OCI-LY3 (cell line): Measurements from ENCODE around the gene IL21R.

Experiments
- H2AFZ ChIP-seq: fragments of 200-600, 300-600 bp; shearing (Covaris generic); 2 replicates; pipeline ENCODE4 v1.6.0; 2014; ENCODE audit warnings: antibody characterized with exemption, low read depth, low read length
- H3K27ac ChIP-seq: fragments of 200-600, 300-600 bp; sonication (generic); 2 replicates; pipeline ENCODE4 v1.5.1; 2014; ENCODE audit warnings: mild to moderate bottlenecking, low read length, moderate library complexity, mixed read lengths
- H3K27me3 ChIP-seq: fragments of 200-600, 300-600 bp; sonication (generic); 2 replicates; pipeline ENCODE4 v1.6.1; 2014; ENCODE audit warnings: low read depth, low read length, mixed read lengths
- H3K36me3 ChIP-seq: fragments of 200-600, 300-600 bp; sonication (generic); replicated peaks from 2 replicates; pipeline ENCODE3; 2014; ENCODE audit warnings: low read depth, low read length, mixed read lengths
- H3K4me1 ChIP-seq: fragments of 300-600, 200-600 bp; sonication (generic); 2 replicates; pipeline ENCODE4 v1.6.1; 2014; ENCODE audit warnings: low read length, mixed read lengths
- H3K4me2 ChIP-seq: fragments of 200-600, 300-600 bp; sonication (generic); 2 replicates; pipeline ENCODE4 v1.6.1; 2014; ENCODE audit warnings: low read length, mixed read lengths
- H3K4me3 ChIP-seq: fragments of 300-600, 200-600 bp; sonication (generic); 2 replicates; pipeline ENCODE4 v1.5.1; 2014; ENCODE audit warnings: antibody characterized with exemption, mild to moderate bottlenecking, low read length, moderate library complexity
- H3K79me2 ChIP-seq: fragments of 300-600, 200-600 bp; shearing (Covaris generic); 2 replicates; pipeline ENCODE4 v1.6.1; 2014; ENCODE audit warnings: mild to moderate bottlenecking, low read length, mixed read lengths
- H3K9ac ChIP-seq: fragments of 300-600, 200-600 bp; shearing (Covaris generic); 2 replicates; pipeline ENCODE4 v1.6.0; 2014; ENCODE audit warnings: mild to moderate bottlenecking, low read length, moderate library complexity
- H3K9me3 ChIP-seq: fragments of 200-600, 300-600 bp; shearing (Covaris generic); 2 replicates; pipeline ENCODE4 v1.6.1; 2014; ENCODE audit warnings: low read length, mixed read lengths; ENCODE audit not compliant: insufficient read depth
- H4K20me1 ChIP-seq: fragments of 200-600, 300-600 bp; sonication (generic); 2 replicates; pipeline ENCODE4 v1.6.1; 2016; ENCODE audit warnings: low read length, mixed read lengths; ENCODE audit not compliant: insufficient read depth
- EZH2phosphoT487 ChIP-seq: fragments of 200-600 bp; shearing (Covaris generic); IDR thresholded peaks from 2 replicates; pipeline ENCODE4 v1.6.1; 2018; ENCODE audit warnings: antibody characterized with exemption, mixed run types, low read depth
- TF ChIP-seq, protein P1 (sequence below): fragments of 200-600, 300-600 bp; sonication (generic); IDR thresholded peaks from 2 replicates; pipeline ENCODE4 v1.5.1; 2014; ENCODE audit warnings: antibody characterized with exemption, low read length, low read depth

Gene IL21R

DNA sequence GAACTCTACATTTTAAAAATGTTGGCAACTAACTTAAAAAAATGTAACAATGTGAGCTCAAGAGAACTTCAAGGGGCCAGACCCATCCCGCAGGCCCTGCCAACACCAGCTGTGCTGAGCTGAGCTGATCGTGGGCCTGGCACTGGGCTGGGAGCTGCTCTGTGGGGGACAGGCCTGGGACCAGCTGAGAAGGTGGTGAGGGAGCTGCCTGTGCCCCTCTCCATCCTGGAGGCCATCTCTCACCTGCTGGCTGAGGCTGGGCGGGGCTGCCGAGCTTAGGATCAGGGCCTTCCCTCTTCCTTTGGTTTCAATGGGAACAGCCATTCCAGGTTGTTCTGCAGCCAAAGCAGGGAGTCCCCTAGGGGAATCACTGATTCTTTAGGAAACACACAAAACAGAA, 58.2 kb downstream of the IL21R start:
- Histone ChIP-seq H4K20me1 (no peaks in the 10 kb centered on the region), H3K9ac (no peak overlapping the region), H3K79me2 (no peaks in the 10 kb centered on the region), H2AFZ (no peak overlapping the region), H3K27ac (no peak overlapping the region), H3K4me1 (peaks cover 24% of the 10 kb centered on the region), H3K9me3 (no peaks in the 10 kb centered on the region), H3K4me3 (no peak overlapping the region), H3K4me2 (no peak overlapping the region), H3K36me3 (peaks cover 20% of the 10 kb centered on the region), H3K27me3 (no peaks in the 10 kb centered on the region)
- TF ChIP-seq EZH2phosphoT487, result no peak
- TF ChIP-seq, protein P1, sequence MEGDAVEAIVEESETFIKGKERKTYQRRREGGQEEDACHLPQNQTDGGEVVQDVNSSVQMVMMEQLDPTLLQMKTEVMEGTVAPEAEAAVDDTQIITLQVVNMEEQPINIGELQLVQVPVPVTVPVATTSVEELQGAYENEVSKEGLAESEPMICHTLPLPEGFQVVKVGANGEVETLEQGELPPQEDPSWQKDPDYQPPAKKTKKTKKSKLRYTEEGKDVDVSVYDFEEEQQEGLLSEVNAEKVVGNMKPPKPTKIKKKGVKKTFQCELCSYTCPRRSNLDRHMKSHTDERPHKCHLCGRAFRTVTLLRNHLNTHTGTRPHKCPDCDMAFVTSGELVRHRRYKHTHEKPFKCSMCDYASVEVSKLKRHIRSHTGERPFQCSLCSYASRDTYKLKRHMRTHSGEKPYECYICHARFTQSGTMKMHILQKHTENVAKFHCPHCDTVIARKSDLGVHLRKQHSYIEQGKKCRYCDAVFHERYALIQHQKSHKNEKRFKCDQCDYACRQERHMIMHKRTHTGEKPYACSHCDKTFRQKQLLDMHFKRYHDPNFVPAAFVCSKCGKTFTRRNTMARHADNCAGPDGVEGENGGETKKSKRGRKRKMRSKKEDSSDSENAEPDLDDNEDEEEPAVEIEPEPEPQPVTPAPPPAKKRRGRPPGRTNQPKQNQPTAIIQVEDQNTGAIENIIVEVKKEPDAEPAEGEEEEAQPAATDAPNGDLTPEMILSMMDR, result no peak

DNA sequence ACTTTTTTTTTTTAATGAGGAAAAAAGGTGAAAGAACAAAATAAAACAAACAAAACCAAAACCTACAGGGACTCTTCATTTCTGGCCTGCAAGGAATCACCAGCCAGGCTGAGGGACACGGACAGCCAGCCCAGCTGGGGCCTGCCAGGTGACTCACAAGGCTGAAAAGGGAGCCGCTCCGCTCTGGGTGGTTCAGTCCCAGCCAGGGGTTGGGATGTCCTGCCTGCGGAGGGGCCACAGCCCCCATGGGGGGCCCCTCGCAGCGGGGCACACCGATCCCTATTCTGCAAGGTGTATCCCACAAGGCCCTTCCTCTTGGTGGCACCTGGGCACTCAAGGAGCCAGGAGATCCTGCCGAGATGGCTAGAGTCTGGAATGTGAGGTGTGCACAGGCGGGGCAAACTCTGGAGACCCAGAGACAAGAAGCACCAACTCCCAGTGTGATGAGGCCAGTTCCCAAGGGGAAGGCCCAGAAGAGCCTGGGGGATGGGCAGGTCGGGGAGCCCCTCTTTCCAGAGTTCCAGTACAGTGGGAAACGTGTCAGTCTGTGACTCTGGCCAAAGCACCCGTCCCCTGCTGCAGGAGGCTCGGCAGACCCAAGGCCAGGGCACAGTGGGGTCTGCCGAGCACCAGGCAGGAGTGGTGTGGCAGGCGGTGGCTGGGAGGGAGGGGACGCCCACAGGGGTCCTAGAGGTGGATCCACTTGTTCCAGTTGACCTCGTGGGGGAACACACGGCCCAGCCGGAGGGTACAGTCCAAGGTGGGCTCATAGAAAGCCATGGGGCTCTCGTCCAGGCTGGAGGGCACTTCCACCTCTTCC, 58.9 kb downstream of the IL21R start:
- no peak for TF ChIP-seq EZH2phosphoT487
- TF ChIP-seq, protein P1, result no peak
- Histone ChIP-seq H3K36me3 (peaks cover 25% of the 10 kb centered on the region), H3K27ac (no peak overlapping the region), H3K9ac (no peak overlapping the region), H3K4me3 (no peak overlapping the region), H3K79me2 (no peaks in the 10 kb centered on the region), H3K4me1 (peaks cover 21% of the 10 kb centered on the region), H4K20me1 (no peaks in the 10 kb centered on the region), H2AFZ (no peak overlapping the region), H3K4me2 (no peak overlapping the region), H3K27me3 (no peaks in the 10 kb centered on the region), H3K9me3 (no peaks in the 10 kb centered on the region)

DNA sequence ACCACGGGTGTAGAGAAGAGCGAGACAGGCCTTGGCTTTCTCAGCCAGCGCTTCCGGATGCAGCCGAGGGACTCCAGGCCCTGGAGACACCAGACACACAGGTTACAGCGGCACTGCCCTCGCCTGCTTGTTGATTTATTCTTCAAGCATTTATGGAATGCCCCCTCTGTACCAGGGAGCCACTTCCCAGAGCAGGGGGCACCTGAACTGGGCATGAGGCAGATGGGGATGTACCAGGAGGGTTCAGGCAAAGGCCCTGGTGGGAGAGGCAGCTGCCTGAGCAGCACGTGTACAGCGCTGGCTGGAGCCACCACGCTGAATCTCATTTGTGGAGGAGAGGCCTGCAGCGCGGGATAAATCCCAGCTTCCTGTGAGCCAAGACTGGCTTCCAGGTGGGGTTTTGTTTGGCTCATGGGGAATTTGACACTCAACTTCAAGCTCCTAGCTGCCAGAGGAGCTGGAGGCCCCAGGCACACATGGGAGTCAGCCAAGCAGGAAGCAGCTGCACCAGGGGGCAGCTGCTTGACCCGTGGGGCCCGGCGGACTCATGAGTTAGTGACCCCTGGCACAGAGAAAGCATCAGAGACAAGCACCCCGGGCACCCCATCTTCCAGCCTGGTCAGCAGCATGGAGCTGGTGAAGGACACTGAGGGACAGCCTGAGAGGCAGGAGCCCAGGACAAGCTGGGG, 59.7 kb downstream of the IL21R start:
- no peak overlapping the region for H3K27ac ChIP-seq
- H3K4me2 ChIP-seq, result no peak overlapping the region
- H3K27me3 ChIP-seq, result no peaks in the 10 kb centered on the region
- H3K9ac ChIP-seq, result no peak overlapping the region
- no peaks in the 10 kb centered on the region for H4K20me1 ChIP-seq
- no peaks in the 10 kb centered on the region for H3K9me3 ChIP-seq
- H3K4me1 ChIP-seq, result peaks cover 16% of the 10 kb centered on the region
- no peak overlapping the region for H3K4me3 ChIP-seq
- H2AFZ ChIP-seq, result no peak overlapping the region
- no peaks in the 10 kb centered on the region for H3K79me2 ChIP-seq
- H3K36me3 ChIP-seq, result peaks cover 25% of the 10 kb centered on the region
- TF ChIP-seq EZH2phosphoT487, result no peak
- TF ChIP-seq, protein P1, result no peak

DNA sequence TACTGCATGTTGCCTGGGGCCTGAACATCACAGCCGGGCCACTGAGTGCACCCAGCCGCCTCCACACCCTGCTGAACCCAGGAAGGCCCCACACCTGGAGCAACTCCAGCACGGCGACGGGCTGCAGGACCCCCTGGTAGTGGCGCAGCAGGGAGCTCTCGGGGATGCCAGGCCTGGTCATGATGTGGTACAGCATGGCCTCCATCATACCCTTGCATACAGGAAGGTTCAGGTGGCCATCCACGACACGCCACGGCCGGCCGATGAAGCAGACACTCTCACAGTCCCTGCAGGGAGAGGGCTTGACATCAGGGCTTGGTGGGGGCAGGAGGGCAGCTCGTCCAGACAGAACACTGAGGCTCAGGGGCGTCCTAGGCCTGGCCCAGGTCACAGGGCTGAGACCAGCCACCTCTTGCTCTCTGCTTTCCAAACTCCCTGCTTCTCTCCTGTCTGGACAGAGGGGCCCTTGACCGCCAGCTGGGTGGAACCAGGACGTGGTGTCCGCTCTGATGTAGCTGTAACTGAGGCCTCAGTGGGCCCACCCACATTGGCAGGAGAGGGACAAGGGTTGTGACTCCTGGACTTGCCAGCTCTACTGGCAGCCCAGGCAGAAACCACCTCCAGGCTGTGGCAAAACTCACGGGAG, 60.3 kb downstream of the IL21R start:
- H3K27me3 ChIP-seq, result no peaks in the 10 kb centered on the region
- no peak overlapping the region for H3K27ac ChIP-seq
- no peak overlapping the region for H2AFZ ChIP-seq
- no peak overlapping the region for H3K9ac ChIP-seq
- no peaks in the 10 kb centered on the region for H3K9me3 ChIP-seq
- no peaks in the 10 kb centered on the region for H3K79me2 ChIP-seq
- H3K36me3 ChIP-seq, result peaks cover 31% of the 10 kb centered on the region
- H3K4me1 ChIP-seq, result peaks cover 12% of the 10 kb centered on the region
- H3K4me2 ChIP-seq, result no peak overlapping the region
- H3K4me3 ChIP-seq, result no peak overlapping the region
- H4K20me1 ChIP-seq, result no peaks in the 10 kb centered on the region
- TF ChIP-seq, protein P1, result no peak
- TF ChIP-seq EZH2phosphoT487, result no peak
